ENCODE results near the gene ASTN2. TPM values are rescaled to one million over a fixed set of nuclear protein-coding genes. Genes with fewer than 3 reads are reported as not detected.

The ASTN2 gene
- polyA plus RNA-seq, 2 donors: 0.26 to 0.35 TPM

DNA sequence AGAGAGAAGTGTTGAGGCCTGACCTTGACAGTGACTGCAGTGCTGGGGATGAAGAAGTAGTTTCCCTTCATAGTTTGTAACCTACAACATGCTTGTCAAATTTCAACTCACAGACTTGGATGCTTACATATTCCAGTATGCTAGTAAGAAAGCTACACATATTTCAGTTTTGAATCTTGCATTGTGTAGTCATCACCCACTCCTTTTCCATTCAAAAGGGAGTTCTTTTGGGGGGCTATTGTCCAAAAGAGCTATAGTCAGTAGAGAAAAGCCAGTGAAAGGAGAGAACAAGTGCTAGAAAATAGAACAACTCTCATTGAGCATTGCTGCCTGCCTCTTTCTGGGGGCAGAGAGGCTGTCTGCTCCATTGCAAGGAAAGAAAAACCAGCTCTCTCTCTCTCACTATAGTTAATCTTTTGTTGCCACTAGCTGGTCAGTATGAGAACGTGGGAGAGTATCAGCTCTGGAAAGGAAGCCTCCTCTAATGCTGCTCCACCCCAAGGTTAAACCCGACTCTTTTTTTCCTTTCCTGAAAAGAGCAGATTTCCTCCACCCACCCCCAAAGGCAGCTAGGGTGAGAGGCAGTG lies 7.3 kb downstream of the ASTN2 start:
- 18 to 27% methylated on average over 2 of the region's 2 CpGs for WGBS, 2 donors
- no peaks in the 10 kb centered on the region for H3K4me1 ChIP-seq (ENCODE audit: control insufficient read depth in 2 of 2, insufficient read depth in 2 of 2, low read length in 1 of 2)
- no peaks in the 10 kb centered on the region for H3K9me3 ChIP-seq (ENCODE audit: control insufficient read depth in 2 of 2, insufficient read depth in 1 of 2, low read depth in 1 of 2, low read length in 1 of 2)
- H3K36me3 ChIP-seq (ENCODE audit: control insufficient read depth in 2 of 2, insufficient read depth in 2 of 2, low read length in 1 of 2): no peaks in the 10 kb centered on the region
- no peaks in the 10 kb centered on the region for H3K27me3 ChIP-seq (ENCODE audit: control insufficient read depth in 1 of 2, insufficient read depth in 2 of 2, low read length in 2 of 2)
- H3K4me3 ChIP-seq (ENCODE audit: low read depth in 1 of 2, low read length in 2 of 2): no peak overlapping the region
- H3K27ac ChIP-seq (ENCODE audit: low read depth in 2 of 2, low read length in 1 of 2): no peak overlapping the region

DNA sequence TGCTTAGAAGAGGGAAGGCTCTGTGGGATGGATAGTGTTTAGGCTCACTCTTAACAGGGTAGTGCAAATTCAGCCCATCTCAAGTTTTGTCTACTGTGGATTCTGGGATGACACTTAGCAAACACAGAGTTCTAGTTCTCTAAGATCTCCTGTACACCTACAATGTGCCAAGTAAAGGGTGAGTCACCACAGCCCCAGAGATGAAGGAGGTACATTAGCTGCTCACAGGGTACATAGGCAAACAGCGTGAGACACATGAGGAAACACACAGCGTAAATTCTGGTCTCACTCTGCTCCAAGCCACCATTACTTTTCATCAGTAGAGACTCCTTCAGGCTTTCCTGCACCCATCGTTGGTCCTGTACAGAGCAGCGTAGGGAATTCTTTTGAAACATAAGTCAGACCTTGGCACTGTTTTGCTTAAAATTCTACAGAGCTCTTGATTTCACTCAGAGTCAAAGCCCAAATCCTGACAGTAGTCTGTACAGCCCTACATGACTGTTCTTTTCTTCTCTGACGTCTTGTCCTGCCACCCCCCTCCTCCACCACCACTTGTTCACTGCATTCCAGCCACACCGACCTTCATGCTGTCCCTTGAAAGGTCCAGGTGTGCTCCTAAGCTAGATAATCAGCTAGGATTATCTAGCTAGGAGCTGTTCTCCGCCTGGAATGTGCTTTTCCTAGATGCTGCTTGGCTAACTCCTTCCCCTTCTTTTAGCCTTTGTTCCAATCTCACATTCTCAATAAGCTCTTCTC lies 8.7 kb downstream of the ASTN2 start:
- Histone ChIP-seq H3K27ac (ENCODE audit: low read depth in 2 of 2, low read length in 1 of 2) (no peak overlapping the region), H3K9me3 (ENCODE audit: control insufficient read depth in 2 of 2, insufficient read depth in 1 of 2, low read depth in 1 of 2, low read length in 1 of 2) (no peaks in the 10 kb centered on the region), H3K4me3 (ENCODE audit: low read depth in 1 of 2, low read length in 2 of 2) (no peak overlapping the region), H3K27me3 (ENCODE audit: control insufficient read depth in 1 of 2, insufficient read depth in 2 of 2, low read length in 2 of 2) (no peaks in the 10 kb centered on the region), H3K4me1 (ENCODE audit: control insufficient read depth in 2 of 2, insufficient read depth in 2 of 2, low read length in 1 of 2) (no peaks in the 10 kb centered on the region), H3K36me3 (ENCODE audit: control insufficient read depth in 2 of 2, insufficient read depth in 2 of 2, low read length in 1 of 2) (no peaks in the 10 kb centered on the region)
- WGBS, 2 donors: 71 to 75% methylated on average over 7 of the region's 7 CpGs

DNA sequence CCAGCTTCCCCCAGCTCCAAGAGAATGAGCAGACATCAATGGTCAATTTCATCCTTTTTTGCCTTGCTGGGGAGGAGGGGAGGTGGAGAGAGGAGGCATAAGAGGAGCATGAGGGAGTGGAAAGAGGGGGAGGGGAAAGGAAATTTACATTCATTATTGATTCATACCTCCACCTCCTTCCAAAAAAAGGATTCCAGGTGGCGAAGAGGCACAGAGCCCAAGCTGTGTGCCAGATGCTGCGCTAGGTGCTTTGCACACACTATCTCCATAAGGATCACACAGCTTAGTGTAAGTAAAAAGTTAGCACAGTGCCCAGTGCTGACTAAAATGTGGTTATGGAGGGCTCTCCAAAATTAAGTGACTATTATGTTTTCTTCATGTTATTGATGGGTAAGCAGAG lies 11.0 kb downstream of the ASTN2 start:
- 63 to 70% methylated on average over 2 of the region's 2 CpGs for WGBS, 2 donors
- H3K27me3 ChIP-seq (ENCODE audit: control insufficient read depth in 1 of 2, insufficient read depth in 2 of 2, low read length in 2 of 2): no peaks in the 10 kb centered on the region
- no peak overlapping the region for H3K4me3 ChIP-seq (ENCODE audit: low read depth in 1 of 2, low read length in 2 of 2)
- H3K4me1 ChIP-seq (ENCODE audit: control insufficient read depth in 2 of 2, insufficient read depth in 2 of 2, low read length in 1 of 2): no peaks in the 10 kb centered on the region
- no peaks in the 10 kb centered on the region for H3K9me3 ChIP-seq (ENCODE audit: control insufficient read depth in 2 of 2, insufficient read depth in 1 of 2, low read depth in 1 of 2, low read length in 1 of 2)
- H3K27ac ChIP-seq (ENCODE audit: low read depth in 2 of 2, low read length in 1 of 2): no peak overlapping the region
- H3K36me3 ChIP-seq (ENCODE audit: control insufficient read depth in 2 of 2, insufficient read depth in 2 of 2, low read length in 1 of 2): no peaks in the 10 kb centered on the region

DNA sequence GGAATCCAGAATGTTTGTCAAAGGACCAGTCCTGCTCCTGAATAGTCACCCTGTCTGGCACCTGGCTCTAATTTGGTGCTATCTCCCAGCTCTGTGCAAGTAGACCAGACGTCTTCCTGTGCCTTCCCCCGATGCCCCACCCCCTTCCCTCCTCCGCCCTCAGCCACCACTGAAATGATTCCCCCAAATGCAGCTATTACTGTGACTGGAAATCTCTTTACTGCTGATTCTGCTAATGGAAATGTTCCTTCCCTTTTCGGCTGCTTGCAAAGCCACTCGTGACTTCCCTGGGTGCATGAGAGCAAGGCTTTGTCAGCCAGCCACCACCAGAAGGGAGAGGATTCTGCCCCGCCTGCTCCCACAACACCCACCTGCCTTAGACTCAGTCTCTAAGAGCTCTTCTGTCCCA lies 11.4 kb downstream of the ASTN2 start:
- H3K4me1 ChIP-seq (ENCODE audit: control insufficient read depth in 2 of 2, insufficient read depth in 2 of 2, low read length in 1 of 2): no peaks in the 10 kb centered on the region
- no peaks in the 10 kb centered on the region for H3K9me3 ChIP-seq (ENCODE audit: control insufficient read depth in 2 of 2, insufficient read depth in 1 of 2, low read depth in 1 of 2, low read length in 1 of 2)
- H3K4me3 ChIP-seq (ENCODE audit: low read depth in 1 of 2, low read length in 2 of 2): no peak overlapping the region
- no peaks in the 10 kb centered on the region for H3K27me3 ChIP-seq (ENCODE audit: control insufficient read depth in 1 of 2, insufficient read depth in 2 of 2, low read length in 2 of 2)
- WGBS, 2 donors: 36 to 43% methylated on average over 6 of the region's 6 CpGs
- no peak overlapping the region for H3K27ac ChIP-seq (ENCODE audit: low read depth in 2 of 2, low read length in 1 of 2)
- no peaks in the 10 kb centered on the region for H3K36me3 ChIP-seq (ENCODE audit: control insufficient read depth in 2 of 2, insufficient read depth in 2 of 2, low read length in 1 of 2)

DNA sequence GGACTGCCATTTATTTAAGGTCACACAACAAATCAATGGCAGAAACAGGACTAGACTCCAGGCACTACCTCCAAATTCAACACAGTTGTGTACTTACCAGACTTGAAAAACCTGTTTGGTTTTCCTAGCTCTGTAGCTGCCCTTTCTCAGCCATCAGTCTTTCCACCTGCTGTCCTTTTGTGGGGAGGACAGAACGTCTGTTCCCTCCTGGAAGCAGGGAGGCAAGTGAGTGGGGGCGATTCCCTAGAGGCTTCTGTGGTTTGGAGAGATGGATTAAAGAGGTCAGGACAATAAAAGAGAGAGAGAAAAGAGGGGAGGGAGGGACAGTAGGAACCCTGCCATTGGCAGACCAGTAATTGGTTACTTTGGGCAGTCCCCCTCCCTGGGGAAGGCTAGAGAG lies 14.7 kb downstream of the ASTN2 start:
- H3K4me3 ChIP-seq (ENCODE audit: low read depth in 1 of 2, low read length in 2 of 2): no peak overlapping the region
- no peaks in the 10 kb centered on the region for H3K36me3 ChIP-seq (ENCODE audit: control insufficient read depth in 2 of 2, insufficient read depth in 2 of 2, low read length in 1 of 2)
- H3K27me3 ChIP-seq (ENCODE audit: control insufficient read depth in 1 of 2, insufficient read depth in 2 of 2, low read length in 2 of 2): no peaks in the 10 kb centered on the region
- WGBS, 2 donors: 19 to 20% methylated on average over 2 of the region's 2 CpGs
- H3K9me3 ChIP-seq (ENCODE audit: control insufficient read depth in 2 of 2, insufficient read depth in 1 of 2, low read depth in 1 of 2, low read length in 1 of 2): no peaks in the 10 kb centered on the region
- H3K27ac ChIP-seq (ENCODE audit: low read depth in 2 of 2, low read length in 1 of 2): no peak overlapping the region
- no peaks in the 10 kb centered on the region for H3K4me1 ChIP-seq (ENCODE audit: control insufficient read depth in 2 of 2, insufficient read depth in 2 of 2, low read length in 1 of 2)

DNA sequence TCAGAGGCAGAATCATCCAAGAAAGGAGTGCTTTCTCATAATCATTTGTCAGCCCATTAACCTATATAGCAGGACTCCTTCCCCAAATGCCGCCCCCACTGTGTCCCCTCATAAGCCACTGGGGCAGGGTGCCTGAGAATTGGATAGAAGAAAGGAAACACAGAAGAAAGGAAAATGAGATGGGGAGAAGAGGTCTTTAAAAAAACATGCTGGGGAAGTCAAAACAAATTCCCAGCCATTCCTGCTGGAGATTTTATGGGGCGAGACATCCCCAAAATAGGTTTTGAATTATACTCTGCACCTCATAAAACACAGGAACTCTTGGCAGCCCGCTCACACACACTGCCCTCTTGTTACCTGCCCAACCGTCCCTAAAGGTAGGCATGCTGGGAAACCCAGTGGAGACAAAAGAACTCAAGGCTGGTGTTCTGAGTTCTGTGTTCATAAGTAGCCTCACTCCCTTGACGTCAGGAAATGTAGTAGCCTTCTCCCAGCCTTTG lies 19.7 kb downstream of the ASTN2 start:
- Histone ChIP-seq H3K27me3 (ENCODE audit: control insufficient read depth in 1 of 2, insufficient read depth in 2 of 2, low read length in 2 of 2) (peaks cover 0 to 2% of the 10 kb centered on the region in 2 donors), H3K4me1 (ENCODE audit: control insufficient read depth in 2 of 2, insufficient read depth in 2 of 2, low read length in 1 of 2) (no peaks in the 10 kb centered on the region), H3K27ac (ENCODE audit: low read depth in 2 of 2, low read length in 1 of 2) (no peak overlapping the region), H3K4me3 (ENCODE audit: low read depth in 1 of 2, low read length in 2 of 2) (no peak overlapping the region), H3K36me3 (ENCODE audit: control insufficient read depth in 2 of 2, insufficient read depth in 2 of 2, low read length in 1 of 2) (no peaks in the 10 kb centered on the region), H3K9me3 (ENCODE audit: control insufficient read depth in 2 of 2, insufficient read depth in 1 of 2, low read depth in 1 of 2, low read length in 1 of 2) (no peaks in the 10 kb centered on the region)
- 73 to 82% methylated on average over 5 of the region's 5 CpGs for WGBS, 2 donors

DNA sequence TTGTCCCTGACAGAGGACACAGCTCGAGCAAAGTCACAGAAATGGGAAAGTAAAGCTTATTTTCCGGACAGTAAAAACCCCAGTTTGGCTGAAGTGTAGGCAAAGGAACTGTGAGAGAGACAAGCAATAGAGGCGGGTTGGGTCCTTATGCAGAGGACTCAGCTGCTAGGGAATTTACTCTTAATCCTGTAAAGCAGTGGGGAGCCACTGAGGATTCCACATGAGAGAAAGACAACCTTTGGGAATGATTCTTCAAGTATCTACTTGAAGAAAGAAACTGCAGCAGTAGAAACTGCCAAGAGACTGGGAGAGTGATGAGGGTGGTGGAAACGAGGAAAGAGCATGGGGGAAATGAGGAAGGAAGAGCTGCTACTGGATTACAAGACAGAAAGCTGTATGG lies 20.2 kb downstream of the ASTN2 start:
- 65 to 71% methylated on average over 4 of the region's 4 CpGs for WGBS, 2 donors
- H3K4me1 ChIP-seq (ENCODE audit: control insufficient read depth in 2 of 2, insufficient read depth in 2 of 2, low read length in 1 of 2): no peaks in the 10 kb centered on the region

DNA sequence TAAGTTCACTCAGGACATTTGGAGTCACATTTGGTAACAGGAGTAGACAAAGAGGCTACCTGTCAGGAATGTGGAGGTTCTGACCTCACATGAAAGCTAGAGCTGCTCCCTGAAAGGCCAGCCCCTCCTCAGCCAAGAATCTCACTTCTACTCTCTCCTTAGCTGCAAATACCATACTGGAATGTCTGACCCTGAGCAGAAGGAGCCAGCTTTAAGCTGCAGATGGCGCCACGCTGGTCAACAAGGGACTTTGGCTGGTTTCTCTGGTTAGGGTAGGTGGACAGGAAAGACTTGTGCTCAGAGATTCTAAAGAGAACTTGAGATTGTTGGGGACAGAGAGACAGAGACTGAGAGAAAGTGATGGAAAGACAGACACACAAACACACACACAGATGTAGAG lies 21.9 kb downstream of the ASTN2 start:
- Histone ChIP-seq H3K4me3 (ENCODE audit: low read depth in 1 of 2, low read length in 2 of 2) (no peak overlapping the region), H3K9me3 (ENCODE audit: control insufficient read depth in 2 of 2, insufficient read depth in 1 of 2, low read depth in 1 of 2, low read length in 1 of 2) (no peaks in the 10 kb centered on the region), H3K27ac (ENCODE audit: low read depth in 2 of 2, low read length in 1 of 2) (no peak overlapping the region), H3K27me3 (ENCODE audit: control insufficient read depth in 1 of 2, insufficient read depth in 2 of 2, low read length in 2 of 2) (peaks cover 0 to 2% of the 10 kb centered on the region in 2 donors), H3K4me1 (ENCODE audit: control insufficient read depth in 2 of 2, insufficient read depth in 2 of 2, low read length in 1 of 2) (no peaks in the 10 kb centered on the region), H3K36me3 (ENCODE audit: control insufficient read depth in 2 of 2, insufficient read depth in 2 of 2, low read length in 1 of 2) (no peaks in the 10 kb centered on the region)
- WGBS, 2 donors: 79 to 84% methylated on average over 2 of the region's 2 CpGs

More for the DNA sequence above, 20.2 kb downstream of the ASTN2 start:
- Histone ChIP-seq H3K36me3 (ENCODE audit: control insufficient read depth in 2 of 2, insufficient read depth in 2 of 2, low read length in 1 of 2) (no peaks in the 10 kb centered on the region), H3K4me3 (ENCODE audit: low read depth in 1 of 2, low read length in 2 of 2) (no peak overlapping the region), H3K27ac (ENCODE audit: low read depth in 2 of 2, low read length in 1 of 2) (no peak overlapping the region), H3K27me3 (ENCODE audit: control insufficient read depth in 1 of 2, insufficient read depth in 2 of 2, low read length in 2 of 2) (peaks cover 0 to 2% of the 10 kb centered on the region in 2 donors), H3K9me3 (ENCODE audit: control insufficient read depth in 2 of 2, insufficient read depth in 1 of 2, low read depth in 1 of 2, low read length in 1 of 2) (no peaks in the 10 kb centered on the region)

DNA sequence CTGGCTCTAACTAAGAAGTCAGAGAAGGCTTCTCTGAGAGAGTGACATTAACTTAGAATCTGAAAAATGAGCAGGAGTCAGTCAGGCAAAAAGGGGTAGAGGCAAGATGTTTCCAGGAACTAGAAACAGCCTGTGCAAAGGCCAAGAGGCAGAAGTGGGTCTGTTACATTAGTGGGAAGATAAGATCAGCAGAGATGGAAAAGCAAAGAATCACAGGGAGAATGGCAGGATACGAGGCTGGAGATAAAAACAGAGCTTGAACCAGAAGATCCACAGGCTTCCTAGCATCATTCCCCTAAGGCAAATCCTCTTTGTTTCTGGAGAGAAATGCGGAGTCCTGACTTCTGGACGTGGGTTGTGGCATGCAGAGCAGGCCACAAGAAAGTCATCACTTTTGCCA lies 27.4 kb downstream of the ASTN2 start:
- 44 to 51% methylated on average over 3 of the region's 3 CpGs for WGBS, 2 donors
- no peaks in the 10 kb centered on the region for H3K36me3 ChIP-seq (ENCODE audit: control insufficient read depth in 2 of 2, insufficient read depth in 2 of 2, low read length in 1 of 2)
- no peaks in the 10 kb centered on the region for H3K4me1 ChIP-seq (ENCODE audit: control insufficient read depth in 2 of 2, insufficient read depth in 2 of 2, low read length in 1 of 2)
- H3K4me3 ChIP-seq (ENCODE audit: low read depth in 1 of 2, low read length in 2 of 2): no peak overlapping the region
- H3K27ac ChIP-seq (ENCODE audit: low read depth in 2 of 2, low read length in 1 of 2): no peak overlapping the region
- no peaks in the 10 kb centered on the region for H3K9me3 ChIP-seq (ENCODE audit: control insufficient read depth in 2 of 2, insufficient read depth in 1 of 2, low read depth in 1 of 2, low read length in 1 of 2)
- H3K27me3 ChIP-seq (ENCODE audit: control insufficient read depth in 1 of 2, insufficient read depth in 2 of 2, low read length in 2 of 2): no peaks in the 10 kb centered on the region

DNA sequence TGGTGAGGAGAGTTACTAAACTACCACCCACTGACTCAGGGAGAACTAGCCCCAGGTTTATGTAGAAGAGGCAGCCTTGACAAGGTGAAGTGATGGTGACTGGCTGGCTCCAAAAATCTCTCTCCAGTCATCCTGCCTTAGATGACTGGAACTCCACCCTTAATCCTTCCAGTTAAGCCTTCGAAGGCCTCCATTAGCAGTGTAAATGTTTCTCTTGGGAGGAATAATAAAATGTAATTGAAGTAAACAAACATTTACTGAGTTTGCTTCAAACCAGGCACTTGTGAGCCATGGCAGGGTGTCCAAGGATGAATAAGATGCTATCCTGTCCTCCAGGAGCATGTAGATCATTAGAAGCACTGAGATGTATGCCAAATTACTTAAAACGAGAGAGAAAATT lies 35.5 kb downstream of the ASTN2 start:
- 74 to 77% methylated on average over 2 of the region's 2 CpGs for WGBS, 2 donors
- H3K36me3 ChIP-seq (ENCODE audit: control insufficient read depth in 2 of 2, insufficient read depth in 2 of 2, low read length in 1 of 2): no peaks in the 10 kb centered on the region
- no peaks in the 10 kb centered on the region for H3K4me1 ChIP-seq (ENCODE audit: control insufficient read depth in 2 of 2, insufficient read depth in 2 of 2, low read length in 1 of 2)
- no peaks in the 10 kb centered on the region for H3K27me3 ChIP-seq (ENCODE audit: control insufficient read depth in 1 of 2, insufficient read depth in 2 of 2, low read length in 2 of 2)
- no peak overlapping the region for H3K27ac ChIP-seq (ENCODE audit: low read depth in 2 of 2, low read length in 1 of 2)
- H3K9me3 ChIP-seq (ENCODE audit: control insufficient read depth in 2 of 2, insufficient read depth in 1 of 2, low read depth in 1 of 2, low read length in 1 of 2): no peaks in the 10 kb centered on the region
- H3K4me3 ChIP-seq (ENCODE audit: low read depth in 1 of 2, low read length in 2 of 2): no peak overlapping the region

Data from esophagus (tissue), 2 donors.